Head of caudate nucleus (tissue), 42 donors: ENCODE data around the gene SLC6A8.
A peak's percentile ranks its signal among the peaks of the same experiment; 100 is the strongest.
"Not testable (repeated sequence)": the region's sequence is repeated elsewhere in the genome, so short reads cannot be mapped to it uniquely, and the experiment has no call there.

Experiments
- DNase-seq, 42 donors: peaks; one replicate each; pipeline versions ENCODE4 v3.0.0 to v3.0.0-alpha.2; 2020 to 2021; ENCODE audit warnings: mixed read lengths in 7 of 42
- intact Hi-C: fragments of 100-400 bp; cut with DNase I; formaldehyde crosslinking; loops from one replicate; pipeline ENCODE4 v1.15.0; 2022

The SLC6A8 gene

DNA sequence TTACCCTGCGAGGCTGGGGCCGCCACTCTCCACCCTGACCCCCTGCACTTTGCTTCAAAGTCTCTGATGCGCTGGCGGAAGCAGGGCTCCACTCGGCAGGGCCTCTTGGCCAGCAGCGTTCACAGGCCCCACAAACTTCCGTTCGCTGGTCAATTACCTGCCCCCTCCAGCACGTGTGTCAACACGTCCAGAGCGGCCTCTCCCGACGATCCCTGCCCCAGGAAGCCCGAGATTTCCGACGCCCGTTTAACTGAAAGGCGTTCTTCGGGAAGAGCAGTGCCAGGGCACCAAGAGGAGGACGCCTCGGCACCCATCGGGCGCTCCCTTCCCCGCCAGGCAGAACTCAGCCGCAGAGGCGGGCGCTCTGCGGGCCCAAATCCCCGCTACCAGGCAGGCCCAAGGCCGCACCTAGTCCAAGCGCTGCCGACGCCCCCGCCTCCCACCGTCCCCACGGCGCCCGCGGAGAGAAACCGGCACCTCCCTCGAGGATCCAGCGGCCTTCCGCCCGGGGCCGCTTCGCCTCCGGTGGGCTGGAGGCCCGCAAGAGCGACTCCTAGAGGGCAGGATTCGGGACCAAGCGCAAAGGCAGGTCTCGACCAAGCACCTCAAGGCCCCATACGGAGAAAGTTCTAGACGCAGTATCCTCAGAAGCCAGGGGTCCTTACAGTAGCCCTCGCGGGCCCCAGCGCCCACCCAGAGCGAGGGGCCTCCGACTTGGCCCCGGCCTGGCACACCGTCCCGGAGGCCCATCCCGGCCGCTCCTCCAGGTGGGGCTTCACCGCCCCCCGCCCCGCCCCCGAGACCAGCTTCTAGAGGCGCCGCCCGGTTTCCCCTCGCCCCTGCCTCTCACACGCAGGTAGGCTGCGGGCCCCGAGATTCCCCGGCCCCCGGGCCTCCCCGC is 35.9 kb downstream of the SLC6A8 start:
- DNase-seq = peak in 6 of 42 donors; percentile 18 to 48 (median 38)

DNA sequence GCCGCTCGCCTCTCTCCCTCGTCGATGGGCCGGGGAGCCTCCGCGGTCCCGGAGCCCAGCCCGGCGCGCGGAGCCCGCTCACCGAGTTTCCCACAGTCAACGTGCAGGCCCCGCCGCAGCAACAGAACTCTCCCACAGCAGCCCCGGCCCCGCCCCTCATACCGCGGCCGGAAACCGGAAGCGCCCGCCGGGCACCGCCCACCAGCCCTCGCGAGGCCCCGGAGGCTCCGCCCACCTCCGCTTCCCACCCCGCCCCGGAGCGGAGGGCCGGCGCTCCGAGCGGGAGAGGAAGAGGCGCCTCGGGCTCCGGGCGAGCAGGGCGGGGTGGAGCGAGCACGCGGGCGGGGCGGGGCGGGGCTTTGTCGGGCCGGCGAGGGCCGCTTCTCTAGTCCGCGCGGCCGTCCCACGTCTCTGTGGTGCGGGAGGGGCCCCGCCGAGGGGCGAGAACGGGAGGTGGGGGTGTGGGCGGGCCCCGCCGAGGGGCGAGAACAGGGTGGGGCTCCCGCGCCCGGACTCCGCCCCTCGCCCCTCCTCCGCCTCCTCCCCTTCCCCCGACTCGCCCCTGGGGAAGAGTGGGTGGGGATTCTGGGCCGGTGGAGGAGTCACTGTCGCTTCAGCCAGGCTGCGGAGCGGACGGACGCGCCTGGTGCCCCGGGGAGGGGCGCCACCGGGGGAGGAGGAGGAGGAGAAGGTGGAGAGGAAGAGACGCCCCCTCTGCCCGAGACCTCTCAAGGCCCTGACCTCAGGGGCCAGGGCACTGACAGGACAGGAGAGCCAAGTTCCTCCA is 36.7 kb downstream of the SLC6A8 start, which contains the start of the genes ABCD1 and BCAP31:
Gene ABCD1, plus strand, starts transcription at position 605 of the 787 bp plus-strand sequence. CDS start 411 bp downstream, outside the sequence.
Gene BCAP31, minus strand, starts transcription at position 136 of the 787 bp plus-strand sequence. CDS start 1,143 bp downstream, outside the sequence.
- intact Hi-C loops = no loop called here
- peak; percentile 54 to 94 (median 86) for DNase-seq

More for the DNA sequence above, 35.9 kb downstream of the SLC6A8 start:
- intact Hi-C loops = no loop called here

DNA sequence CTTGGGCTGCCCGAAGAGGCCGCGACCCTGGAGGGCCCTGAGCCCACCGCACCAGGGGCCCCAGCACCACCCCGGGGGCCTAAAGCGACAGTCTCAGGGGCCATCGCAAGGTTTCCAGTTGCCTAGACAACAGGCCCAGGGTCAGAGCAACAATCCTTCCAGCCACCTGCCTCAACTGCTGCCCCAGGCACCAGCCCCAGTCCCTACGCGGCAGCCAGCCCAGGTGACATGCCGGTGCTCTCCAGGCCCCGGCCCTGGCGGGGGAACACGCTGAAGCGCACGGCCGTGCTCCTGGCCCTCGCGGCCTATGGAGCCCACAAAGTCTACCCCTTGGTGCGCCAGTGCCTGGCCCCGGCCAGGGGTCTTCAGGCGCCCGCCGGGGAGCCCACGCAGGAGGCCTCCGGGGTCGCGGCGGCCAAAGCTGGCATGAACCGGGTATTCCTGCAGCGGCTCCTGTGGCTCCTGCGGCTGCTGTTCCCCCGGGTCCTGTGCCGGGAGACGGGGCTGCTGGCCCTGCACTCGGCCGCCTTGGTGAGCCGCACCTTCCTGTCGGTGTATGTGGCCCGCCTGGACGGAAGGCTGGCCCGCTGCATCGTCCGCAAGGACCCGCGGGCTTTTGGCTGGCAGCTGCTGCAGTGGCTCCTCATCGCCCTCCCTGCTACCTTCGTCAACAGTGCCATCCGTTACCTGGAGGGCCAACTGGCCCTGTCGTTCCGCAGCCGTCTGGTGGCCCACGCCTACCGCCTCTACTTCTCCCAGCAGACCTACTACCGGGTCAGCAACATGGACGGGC is 37.5 kb downstream of the SLC6A8 start:
- no peak for DNase-seq
- intact Hi-C loops = no loop called here

DNA sequence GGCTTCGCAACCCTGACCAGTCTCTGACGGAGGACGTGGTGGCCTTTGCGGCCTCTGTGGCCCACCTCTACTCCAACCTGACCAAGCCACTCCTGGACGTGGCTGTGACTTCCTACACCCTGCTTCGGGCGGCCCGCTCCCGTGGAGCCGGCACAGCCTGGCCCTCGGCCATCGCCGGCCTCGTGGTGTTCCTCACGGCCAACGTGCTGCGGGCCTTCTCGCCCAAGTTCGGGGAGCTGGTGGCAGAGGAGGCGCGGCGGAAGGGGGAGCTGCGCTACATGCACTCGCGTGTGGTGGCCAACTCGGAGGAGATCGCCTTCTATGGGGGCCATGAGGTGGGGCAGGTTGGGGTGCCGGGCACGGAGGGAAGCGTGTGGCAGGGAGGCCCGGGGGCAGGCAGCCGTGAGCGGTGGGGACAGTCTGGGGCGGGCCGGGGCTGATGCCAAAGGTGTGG is 38.1 kb downstream of the SLC6A8 start:
- intact Hi-C loops = no loop called here
- DNase-seq = peak in 1 of 42 donors; percentile 15

DNA sequence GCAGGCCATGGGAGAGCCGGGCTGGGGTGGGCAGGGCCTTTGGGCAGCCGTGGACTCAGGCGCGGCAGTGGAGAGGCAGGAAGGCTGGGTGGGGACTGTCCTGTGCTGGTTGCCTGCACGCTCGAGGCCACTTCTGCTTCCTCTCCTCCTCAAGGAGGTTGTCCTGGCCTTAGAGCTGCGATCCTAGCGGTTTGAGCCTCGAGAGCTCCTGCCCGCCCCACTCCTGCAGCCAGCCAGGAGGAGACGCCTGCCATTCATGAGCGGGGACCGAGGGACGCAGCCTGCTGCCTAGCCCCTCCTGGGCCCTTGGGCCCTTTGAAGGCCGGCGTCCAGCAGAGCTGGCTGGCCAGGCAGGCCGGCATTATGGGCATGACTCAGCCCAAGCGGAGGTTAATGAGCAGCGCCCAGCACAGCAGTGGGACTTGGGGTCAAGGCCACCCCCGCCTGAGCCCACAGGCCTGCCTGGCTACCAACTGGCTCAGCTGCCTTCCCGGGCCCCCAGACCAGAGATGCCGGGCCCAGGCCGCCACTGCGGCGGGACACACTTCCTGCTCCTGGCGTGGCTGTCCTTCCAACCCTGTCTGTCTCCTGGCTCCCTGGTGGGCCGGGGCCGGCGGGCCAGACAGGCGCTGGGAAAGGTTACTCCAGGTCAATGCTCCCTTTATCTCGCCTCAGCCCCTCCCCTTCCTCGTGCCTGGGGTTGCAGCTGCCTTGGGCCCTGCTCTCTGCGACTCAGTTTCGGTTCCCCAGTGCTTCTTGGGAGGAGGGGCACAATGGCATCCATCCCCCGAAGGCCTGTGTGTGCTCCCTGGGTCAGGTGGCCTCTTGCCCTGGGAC is 38.8 kb downstream of the SLC6A8 start:
- intact Hi-C loops = no loop called here
- peak in 38 of 42 donors; percentile 24 to 77 (median 52) for DNase-seq

DNA sequence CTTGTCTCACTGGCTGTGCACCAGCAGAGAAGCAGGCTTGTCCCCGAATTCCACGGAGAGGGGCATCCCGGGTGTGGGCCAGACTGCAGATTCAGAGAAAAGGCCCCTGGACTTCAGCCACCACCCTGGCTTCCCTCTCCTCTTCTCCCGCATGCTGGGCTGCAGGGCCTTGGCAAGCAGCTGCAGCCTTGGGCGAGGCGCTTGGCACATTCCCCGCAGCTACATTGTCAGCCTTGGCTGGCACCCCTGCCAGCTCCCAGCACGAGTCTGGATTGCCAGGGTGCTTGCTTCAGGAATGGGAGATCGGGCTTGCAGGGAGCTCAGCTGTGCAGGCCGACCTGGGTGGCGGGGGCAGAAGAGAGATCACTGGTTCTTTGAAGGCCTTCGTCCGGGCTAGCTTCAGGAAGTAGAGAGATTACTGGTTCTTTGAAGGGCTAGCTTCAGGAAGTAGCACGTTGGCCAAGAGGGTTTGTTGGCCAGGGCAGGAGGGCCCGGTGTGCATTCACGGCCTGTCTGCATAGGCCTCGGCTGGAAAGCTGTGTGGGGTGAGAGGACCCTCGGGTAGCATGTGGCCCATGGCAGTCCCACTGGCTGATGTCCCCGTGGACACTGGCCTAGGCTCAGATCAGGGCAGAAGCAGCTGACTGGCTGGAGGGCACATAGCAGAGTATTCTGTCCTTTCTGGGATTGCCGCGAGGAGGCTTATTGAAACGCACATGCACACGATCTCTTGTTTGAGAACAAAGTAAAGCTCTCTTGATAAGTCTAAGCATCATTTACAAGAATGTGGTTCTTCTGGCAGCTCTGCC is 39.6 kb downstream of the SLC6A8 start:
- intact Hi-C loops = no loop called here
- peak; percentile 41 to 88 (median 73) for DNase-seq

DNA sequence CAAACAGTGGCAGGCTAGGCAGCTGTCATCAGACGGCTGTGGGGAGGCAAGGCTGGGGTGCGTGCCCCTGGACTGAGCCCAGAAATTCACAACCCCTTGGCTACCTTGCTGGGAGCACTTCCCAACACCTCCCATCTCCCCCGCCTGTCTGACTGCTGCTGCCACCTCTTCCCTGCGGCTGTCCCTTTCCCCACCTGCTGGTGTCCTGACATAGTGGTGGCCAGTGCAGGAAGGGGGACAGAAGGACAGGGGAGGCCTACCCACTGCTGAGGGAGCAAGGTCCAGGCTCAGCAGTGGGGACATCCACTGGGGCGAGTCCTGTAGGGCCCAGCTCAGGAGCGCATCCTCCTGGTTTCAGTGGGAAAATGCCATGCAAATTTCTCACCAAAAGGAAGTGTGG is 40.4 kb downstream of the SLC6A8 start:
- DNase-seq = no peak
- intact Hi-C loops = no loop called here

DNA sequence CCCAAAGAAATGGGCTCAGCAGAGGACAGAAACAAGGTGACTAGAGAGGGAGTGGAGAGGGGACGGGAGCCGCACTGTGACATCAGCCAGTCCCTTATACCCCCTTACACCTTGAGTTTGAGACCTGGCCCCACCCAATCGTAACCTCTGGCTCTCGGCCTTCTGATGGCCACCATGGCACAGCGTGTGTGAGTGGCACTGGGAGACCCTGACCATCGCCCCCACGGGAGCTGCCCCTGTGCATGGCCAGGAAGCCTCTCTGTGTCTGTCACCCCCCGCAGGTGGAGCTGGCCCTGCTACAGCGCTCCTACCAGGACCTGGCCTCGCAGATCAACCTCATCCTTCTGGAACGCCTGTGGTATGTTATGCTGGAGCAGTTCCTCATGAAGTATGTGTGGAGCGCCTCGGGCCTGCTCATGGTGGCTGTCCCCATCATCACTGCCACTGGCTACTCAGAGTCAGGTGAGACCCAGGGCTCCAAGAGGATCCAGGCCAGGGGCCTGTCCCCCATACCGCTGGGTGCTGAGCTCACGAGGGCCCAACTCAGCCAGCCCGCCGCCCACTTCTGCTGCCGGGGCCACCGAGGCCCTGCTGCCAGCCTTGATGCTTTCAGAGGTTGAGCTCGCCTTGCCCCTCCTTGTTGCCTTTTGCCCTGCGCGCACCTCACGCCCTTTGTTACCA is 41.4 kb downstream of the SLC6A8 start:
- DNase-seq = no peak
- intact Hi-C loops = no loop called here

DNA sequence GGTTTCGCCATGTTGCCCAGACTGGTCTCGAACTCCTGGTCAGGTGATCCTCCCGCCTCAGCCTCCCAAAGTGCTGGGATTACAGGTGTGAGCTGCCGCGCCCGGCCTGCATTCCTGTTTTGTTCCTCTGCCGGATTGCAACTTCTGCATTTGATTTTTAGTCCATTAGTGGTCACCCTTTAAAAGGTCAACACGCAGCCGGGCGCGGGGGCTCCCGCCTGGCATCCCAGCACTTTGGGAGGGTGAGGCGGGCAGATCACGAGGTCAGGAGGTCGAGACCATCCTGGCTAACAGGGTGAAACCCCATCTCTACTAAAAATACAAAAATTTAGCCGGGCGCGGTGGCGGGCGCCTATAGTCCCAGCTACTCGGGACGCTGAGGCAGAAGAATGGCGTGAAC is 42.4 kb downstream of the SLC6A8 start:
- intact Hi-C loops, DNase-seq: not testable (repeated sequence)

DNA sequence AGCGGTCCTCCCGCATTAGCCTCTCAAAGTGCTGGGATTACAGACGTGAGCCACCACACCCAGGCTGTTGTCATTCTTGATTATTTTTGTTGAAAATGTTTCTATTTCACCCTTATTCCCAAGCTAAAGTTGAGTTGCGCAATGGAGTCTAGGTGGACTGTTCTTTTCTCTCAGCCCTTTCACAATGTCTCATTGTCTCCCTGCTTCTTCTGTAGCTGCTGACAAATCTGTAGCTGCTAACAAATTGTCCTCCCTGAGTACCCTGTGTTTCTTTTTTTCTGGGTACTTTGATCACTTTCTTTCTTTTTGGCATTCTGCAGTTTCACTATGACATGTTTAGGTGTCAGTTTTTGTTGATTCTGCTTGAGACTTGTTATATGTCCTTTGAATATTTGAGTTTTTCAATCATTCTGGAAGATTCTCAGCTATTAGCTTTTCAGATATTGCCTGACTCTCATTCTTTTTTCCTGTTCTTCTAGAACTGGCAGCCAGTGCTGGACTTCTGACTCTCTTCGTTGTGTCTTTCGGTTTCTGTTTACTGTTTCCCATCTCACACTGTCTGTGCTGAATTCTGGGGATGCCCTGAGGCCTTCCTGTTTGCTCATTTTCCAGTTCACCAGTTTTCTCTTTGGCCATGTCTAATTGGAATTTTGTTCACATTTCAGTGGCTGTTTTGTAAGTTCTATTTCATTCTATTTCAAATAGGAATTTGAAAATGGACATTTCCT is 43.6 kb downstream of the SLC6A8 start:
- no peak for DNase-seq
- intact Hi-C loops = no loop called here

DNA sequence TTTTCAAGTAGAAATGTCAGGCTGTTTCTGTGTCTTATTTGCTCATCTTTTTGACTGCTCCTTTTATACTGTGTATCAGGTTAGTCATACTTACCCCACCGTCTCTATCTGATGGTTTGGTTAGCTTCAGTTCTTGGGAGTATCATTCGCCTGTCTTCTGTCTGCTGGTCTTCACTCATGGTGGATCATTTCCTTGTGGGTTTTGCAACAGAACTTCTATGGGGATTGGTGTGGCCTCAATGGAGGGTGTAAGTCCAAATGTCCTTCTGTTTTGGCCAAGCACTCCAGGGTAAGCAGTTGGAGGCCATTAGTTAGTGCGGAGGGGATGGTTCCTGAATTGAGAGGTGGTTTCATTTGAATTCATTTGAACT is 44.1 kb downstream of the SLC6A8 start:
- DNase-seq = no peak
- intact Hi-C loops = no loop called here

DNA sequence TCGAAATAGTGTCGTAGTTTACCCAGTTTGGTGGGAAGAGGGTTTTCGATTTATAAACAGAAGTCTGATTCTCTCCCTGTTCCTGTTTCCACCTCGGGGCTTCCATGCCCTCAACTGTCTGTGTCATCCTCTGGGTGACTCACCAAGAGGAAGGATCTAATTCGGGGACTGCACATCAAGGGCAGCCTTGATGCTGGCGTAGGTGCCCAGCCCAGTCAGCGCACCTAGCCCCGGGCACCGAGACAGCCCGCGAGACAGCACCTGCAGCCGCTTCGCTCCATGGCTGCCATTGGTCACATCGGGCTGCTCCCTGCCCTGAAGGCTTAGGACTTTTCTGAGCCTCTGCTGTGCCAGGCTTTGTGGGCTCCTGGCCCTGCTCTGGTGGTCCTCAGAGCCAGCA is 44.7 kb downstream of the SLC6A8 start:
- DNase-seq = peak in 1 of 42 donors; percentile 39
- intact Hi-C loops = no loop called here

DNA sequence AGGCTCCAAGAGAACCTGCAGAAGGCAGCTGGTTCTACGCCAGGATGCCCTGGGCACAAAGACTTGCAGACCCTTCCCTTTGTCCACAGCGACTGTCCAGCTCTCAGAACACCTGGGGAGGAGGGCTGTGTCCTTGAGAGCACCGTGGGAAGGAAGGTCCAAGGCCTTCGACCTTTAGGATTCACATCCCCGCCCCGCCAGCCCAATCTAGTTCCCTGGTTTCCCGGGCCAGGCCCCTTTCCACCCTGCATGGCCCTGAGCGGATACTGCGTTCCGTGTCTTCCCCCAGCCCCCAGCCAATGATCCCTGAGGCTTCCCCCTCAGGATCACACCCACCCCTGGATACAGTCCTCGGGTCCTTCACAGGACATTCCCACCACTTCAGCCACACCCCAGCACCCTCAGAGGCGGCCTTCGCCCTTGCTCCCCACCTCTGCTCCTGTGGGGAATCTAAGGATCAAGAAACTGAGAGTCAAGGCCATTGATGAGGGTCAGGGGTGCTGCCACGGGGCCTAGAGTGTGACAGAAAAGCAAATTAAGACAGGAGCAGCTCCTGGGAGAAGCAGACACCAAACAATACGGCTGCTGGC is 46.0 kb downstream of the SLC6A8 start:
- DNase-seq = no peak
- intact Hi-C loops = no loop called here

DNA sequence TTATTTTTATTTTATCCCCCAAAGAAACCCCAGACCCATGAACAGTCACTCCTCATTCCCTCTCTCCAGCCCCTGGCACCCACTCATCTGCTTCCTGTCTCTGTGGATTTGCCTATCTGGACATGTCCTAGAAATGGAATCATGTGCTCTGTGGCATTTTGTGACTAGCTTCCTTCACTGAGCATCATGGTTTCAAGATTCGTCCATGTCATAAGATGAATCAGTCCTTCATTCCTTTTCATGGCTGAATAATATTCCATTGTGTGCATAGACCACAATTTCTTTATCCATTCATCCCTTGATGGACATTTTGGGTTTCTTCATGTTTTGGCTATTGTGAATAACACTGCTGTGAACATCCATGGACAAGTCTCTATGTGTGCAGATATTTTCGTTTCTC is 47.1 kb downstream of the SLC6A8 start:
- intact Hi-C loops = no loop called here
- no peak for DNase-seq

DNA sequence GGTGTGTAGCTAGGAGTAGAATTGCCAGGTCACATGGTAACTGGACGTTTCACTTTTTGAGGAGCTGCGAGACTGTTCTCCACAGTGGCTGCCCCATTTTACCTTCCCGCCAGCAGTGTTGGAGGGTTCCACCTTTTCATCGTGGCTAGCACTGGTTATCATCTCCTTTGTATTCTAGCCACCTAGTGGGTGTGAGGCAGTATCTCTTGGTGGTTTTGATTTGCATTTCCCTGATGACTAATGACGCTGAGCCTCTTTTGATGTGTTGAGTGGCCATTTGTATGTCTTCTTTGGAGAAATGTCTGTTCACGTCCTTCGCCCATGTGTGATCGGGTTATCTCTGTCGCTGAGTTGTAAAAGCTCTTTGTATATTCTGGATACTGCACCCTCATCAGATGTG is 47.5 kb downstream of the SLC6A8 start:
- intact Hi-C loops = no loop called here

More for the DNA sequence above, 47.5 kb downstream of the SLC6A8 start:
- DNase-seq = no peak
